NCI-H82 treated with DMSO at 0.1 percent for 48 hours (cell line): ENCODE data around the gene CDC40.
"Not testable (repeated sequence)": the region's sequence is repeated elsewhere in the genome, so short reads cannot be mapped to it uniquely, and the experiment has no call there.

ENCODE experiments used
- DNase-seq: peaks from one replicate; lab custom pipeline; 2025; ENCODE audit not compliant: unreplicated experiment; lab: John Stamatoyannopoulos, UW

CDC40 gene

GRCh38 chr6:110198561-110198960, 18.3 kb downstream of the CDC40 start:
- no peak for DNase-seq

- no peak for DNase-seq
Observed at GRCh38 chr6:110201151-110201884, 21.1 kb downstream of the CDC40 start.

DNA sequence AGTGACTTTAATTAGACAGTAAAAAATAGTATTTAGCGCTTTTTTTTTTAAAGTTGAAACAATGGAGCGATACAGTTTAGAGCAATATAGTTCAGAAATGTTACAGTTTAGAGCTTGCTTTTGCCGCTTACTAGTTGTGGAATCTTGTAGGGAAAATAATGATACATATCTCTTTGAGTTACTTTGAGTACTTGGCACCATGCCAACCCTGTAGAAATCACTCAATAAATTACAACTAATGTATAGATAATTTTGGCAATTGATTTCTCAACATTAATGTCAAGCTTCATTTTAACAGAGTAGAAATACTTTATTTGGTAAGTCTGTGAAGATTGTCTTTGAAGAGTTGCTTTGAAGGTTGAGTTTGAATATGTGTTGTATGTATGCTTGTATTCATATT, 27.4 kb downstream of the CDC40 start:
- DNase-seq: no peak

DNA sequence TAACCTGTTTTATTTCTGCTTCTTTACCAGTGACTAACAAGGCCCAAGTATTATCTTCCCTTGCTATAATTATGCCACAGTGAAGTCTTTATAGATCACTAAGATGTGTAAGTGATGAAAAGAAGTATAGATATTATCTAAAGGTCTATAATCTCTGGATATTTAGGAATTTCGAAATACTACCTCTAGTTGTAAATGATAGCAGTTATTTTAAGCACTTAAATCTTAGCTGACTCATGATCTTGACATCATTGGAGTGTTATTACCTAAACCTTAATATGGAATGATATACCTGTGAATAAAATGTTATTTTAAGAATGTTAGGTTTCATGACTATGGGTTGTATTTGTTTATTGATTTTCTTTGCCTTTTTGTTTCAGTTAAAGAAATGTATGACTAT, 31.5 kb downstream of the CDC40 start:
- DNase-seq: no peak

DNA sequence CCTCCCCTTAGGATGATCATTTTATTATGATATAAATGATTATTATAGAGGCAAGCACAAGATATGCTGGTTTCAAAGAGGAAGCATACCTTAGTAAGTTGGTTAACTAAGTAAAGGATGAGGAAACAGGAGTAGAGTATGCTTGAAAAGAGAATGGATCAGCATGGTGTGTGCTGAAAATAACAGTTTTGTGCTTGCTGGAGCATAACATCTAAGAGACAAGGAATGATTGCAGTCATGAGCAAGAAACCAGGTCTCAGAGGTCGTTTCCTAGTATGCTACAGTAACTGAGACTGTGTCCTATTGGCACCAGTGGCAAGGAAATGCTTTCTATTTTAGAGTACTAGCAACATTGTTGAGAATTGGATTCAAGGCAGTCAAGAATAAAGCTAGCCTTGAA, 34.1 kb downstream of the CDC40 start:
- no peak for DNase-seq

DNA sequence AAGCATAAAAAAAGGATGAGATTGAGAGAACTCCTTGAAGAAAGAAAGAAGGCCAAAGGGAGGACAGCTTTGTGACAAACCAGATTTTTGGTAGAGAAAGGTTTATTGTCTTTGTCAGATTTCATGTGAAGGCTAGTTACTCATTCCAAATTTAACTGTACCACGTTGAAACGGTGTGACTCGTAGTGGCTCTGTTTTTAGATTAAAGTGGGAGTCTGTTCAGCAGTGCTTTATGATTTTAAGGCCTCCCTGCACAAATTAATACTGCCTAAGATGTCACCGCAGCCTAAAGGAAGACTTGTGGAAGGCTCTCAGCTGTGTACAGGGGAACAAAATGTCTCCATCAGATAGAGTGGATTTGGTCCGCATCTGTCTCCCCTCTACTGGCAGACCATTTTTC, 35.9 kb downstream of the CDC40 start:
- DNase-seq: no peak

DNA sequence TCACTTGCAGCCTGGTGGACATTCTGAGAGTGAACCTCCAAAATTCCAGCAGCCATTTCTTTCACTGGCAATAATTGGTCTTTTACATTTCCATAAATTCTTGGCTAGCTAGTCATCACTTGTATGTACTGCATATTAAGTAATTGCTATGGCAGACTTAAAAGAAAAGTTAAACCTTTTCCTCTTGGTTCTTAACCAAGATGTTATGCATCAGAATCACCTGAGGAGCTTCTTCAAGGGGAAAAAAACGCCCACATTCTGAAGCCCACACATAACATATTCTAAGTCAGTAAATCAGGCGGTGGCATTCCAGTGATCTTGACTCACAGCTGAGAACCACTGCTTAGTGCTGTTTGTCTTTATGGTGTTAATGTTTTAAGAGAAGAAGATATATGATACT, 37.0 kb downstream of the CDC40 start:
- DNase-seq: no peak

DNA sequence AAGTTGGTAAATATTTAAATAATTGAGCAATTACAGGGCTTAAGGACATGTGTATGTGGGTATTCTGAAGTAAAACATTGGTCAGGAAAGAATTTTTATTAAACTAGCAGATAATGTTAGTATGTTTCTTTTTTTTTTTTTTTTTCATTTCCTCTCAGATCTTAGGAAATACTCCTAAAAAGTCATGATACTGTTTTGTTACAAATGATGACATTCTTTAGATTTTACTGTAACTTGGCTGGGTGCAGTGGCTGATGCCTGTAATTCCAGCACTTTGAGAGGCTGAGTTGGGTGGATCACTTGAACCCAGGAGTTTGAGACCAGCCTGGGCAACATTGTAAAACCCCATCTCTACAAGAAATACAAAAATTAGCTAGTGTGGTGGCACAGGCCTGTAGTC, 41.5 kb downstream of the CDC40 start:
- DNase-seq: no peak

DNA sequence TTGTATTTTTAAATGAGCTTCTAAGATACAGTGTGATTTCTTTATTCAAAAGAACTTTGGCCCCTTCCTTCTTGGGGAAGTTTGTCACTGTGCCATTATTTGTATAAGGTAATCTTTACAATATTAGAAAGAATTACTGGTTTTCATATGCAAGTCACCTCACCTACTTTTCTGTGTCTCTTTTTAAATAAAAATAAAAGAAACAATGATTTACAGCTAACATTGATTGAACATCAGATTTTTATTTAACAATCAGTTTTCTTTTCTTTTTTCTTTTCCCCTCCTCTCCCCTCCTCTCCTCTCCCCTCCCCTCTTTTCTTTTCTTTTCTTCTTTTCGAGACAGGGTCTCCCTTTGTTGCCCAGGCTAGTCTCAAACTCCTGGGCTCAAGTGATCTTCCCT, 46.0 kb downstream of the CDC40 start:
- DNase-seq: no peak

DNA sequence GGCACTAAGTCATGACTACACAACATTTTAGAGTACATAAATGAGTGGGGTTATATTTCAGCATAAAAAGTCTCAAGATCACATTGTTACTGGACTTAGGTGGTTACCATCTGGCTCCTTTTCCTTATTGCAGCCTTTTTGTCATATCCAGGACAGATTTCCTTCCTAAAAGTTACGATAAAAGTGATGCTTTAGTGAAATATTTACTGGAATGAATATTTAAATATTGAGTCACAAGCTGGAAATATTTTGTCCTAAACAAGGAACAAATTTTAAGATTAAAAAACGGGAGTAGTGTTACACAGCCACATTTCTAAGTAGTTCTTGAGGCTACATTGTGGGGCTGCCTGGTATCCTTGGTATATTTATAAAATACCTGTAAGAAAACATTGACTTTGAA, 52.2 kb downstream of the CDC40 start:
- no peak for DNase-seq

- DNase-seq: no peak
Observed at GRCh38 chr6:110233770-110234374, 53.6 kb downstream of the CDC40 start.

GRCh38 chr6:110236007-110236406, 55.8 kb downstream of the CDC40 start:
- DNase-seq: not testable (repeated sequence)

GRCh38 chr6:110239526-110240274, 59.5 kb downstream of the CDC40 start:
- DNase-seq: no peak

GRCh38 chr6:110244621-110245020, 64.4 kb downstream of the CDC40 start:
- not testable (repeated sequence) for DNase-seq

- DNase-seq: no peak
Observed at GRCh38 chr6:110246378-110246777, 66.2 kb downstream of the CDC40 start.

DNA sequence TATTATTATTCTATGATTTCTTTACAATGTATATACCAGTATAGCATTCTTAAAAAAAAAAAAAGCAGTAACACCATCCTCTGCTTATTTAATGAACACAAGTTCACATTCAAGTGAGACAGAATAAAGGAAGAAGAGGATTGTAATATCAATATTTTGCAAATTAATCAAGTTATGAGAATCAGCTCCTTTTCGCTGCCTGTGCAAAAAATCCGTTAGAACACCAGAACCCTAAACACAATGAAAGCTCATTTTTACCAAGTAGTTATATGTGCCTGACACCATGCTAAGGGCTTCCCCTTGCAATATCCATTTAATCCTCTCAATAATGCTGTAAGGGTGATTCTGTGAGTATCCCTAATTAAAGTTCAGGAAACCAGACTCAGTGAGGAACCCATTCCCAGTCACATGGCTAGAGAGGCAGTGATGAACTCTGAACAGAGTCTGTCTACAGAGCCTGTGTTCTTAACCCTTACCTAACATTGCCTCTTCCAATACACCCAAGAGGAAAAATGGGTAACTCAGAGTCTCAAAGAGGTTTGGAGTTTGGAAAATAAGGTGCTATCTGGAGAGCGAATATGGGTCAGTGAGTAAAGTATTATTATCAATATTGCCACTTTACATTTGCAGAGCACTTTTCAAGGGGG, 66.8 kb downstream of the CDC40 start:
- no peak for DNase-seq

DNA sequence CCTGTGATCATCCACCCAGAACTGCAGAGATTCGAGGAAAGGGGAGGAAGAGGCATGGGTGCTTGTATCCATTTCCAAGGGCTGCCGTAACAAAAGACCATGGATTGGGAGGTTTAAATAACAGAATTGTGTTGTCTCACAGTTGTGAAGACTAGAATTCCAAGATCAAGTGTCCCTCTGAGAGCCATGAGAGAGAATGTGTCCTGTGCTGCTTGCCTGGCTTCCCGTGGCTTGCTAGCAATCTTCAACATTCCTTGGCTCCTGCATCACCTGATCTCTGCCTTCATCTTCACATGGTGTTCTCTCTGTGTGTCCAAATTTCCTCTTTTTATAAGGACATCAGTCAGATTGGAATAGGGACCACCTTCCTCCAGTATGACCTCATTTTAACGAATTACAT, 69.8 kb downstream of the CDC40 start:
- DNase-seq: peak; percentile 57

- DNase-seq: no peak
Observed at GRCh38 chr6:110250838-110251237, 70.6 kb downstream of the CDC40 start.

- no peak for DNase-seq
Observed at GRCh38 chr6:110255211-110255750, 75.1 kb downstream of the CDC40 start.

DNA sequence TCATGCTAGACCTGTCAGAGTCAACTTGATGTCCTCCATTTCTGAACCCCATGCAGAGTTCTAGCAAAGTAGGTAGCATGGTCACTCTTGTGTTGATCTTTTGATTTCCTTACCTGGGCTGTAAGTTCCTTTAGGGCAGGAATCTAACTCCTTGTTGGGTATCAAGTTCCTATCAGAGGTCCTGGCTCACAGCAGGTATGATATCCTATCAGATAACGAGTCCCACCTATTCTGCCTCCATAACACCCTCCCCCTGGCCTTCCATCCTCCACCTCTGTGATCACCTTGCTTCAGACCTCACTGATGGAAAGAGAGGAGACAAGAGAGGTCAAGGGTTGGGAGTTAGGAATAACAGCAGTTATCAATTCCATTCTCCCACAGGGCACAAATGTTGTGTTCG, 76.1 kb downstream of the CDC40 start:
- no peak for DNase-seq

DNA sequence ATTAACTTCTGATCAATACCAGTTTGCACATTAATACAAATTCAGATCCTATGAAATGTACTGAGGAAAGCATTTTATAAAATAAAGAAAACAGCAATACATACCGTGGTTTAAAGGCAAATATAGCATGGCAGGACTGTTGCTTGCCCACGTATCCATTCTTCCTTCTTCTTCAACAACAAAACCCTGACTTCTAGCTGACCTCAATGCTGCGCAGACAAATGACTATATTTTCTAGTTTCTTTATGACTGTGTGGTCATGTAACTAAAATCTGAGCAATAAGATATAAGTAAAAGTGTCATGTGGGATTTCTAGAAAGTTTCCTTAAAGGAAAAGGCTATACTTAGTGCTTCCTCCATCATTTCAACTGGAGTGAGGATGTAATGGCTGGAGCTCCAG, 85.0 kb downstream of the CDC40 start:
- DNase-seq: no peak
